ENCODE results near the gene TCF20. TPM values are rescaled to one million over a fixed set of nuclear protein-coding genes. Genes with fewer than 3 reads are reported as not detected.

TCF20 gene
- total RNA-seq, 2 experiments from 2014 or later: 59.2 to 60.0 TPM

- no peaks in the 10 kb centered on the region for H3K4me1 Mint-ChIP-seq (ENCODE audit: low read depth)
- no peaks in the 10 kb centered on the region for H3K27me3 Mint-ChIP-seq (ENCODE audit: low read depth)
- no peak for DNase-seq
- CTCF ChIA-PET: no interaction called here
- peak overlapping the region; percentile 44 for H3K27ac Mint-ChIP-seq
- intact Hi-C loops (cut with micrococcal nuclease): no loop called here
- H3K36me3 Mint-ChIP-seq (ENCODE audit: low read depth): no peaks in the 10 kb centered on the region
- H3K9me3 Mint-ChIP-seq: no peaks in the 10 kb centered on the region
- H3K4me3 Mint-ChIP-seq: no peak overlapping the region
Observed at GRCh38 chr22:42277232-42277753, 6.8 kb upstream of the TCF20 start.

- H3K27me3 Mint-ChIP-seq (ENCODE audit: low read depth): no peaks in the 10 kb centered on the region
- H3K9me3 Mint-ChIP-seq: no peaks in the 10 kb centered on the region
- no peak overlapping the region for H3K27ac Mint-ChIP-seq
- intact Hi-C loops (cut with micrococcal nuclease): no loop called here
- no peak overlapping the region for H3K4me3 Mint-ChIP-seq
- H3K36me3 Mint-ChIP-seq (ENCODE audit: low read depth): no peaks in the 10 kb centered on the region
- H3K4me1 Mint-ChIP-seq (ENCODE audit: low read depth): peaks cover 2% of the 10 kb centered on the region
- CTCF ChIA-PET: interaction anchor here (0.6 kb wide), 1 partner anchor 39 kb away, joined by 3 read pairs; no protein-coding TSS in a partner anchor
- DNase-seq: no peak
Observed at GRCh38 chr22:42275970-42276369, 5.5 kb upstream of the TCF20 start.

- Mint-ChIP-seq H3K36me3 (ENCODE audit: low read depth) (no peaks in the 10 kb centered on the region), H3K4me1 (ENCODE audit: low read depth) (peaks cover 2% of the 10 kb centered on the region), H3K27ac (no peak overlapping the region), H3K9me3 (no peaks in the 10 kb centered on the region), H3K4me3 (no peak overlapping the region), H3K27me3 (ENCODE audit: low read depth) (no peaks in the 10 kb centered on the region)
- intact Hi-C loops (cut with micrococcal nuclease): no loop called here
- CTCF ChIA-PET: no interaction called here
- no peak for DNase-seq
Observed at GRCh38 chr22:42275176-42275575, 4.7 kb upstream of the TCF20 start.

GRCh38 chr22:42273855-42274451 is 3.5 kb upstream of the TCF20 start:
- no peak for DNase-seq
- H3K4me3 Mint-ChIP-seq: no peak overlapping the region
- H3K27me3 Mint-ChIP-seq (ENCODE audit: low read depth): no peaks in the 10 kb centered on the region
- H3K4me1 Mint-ChIP-seq (ENCODE audit: low read depth): peaks cover 6% of the 10 kb centered on the region
- no peaks in the 10 kb centered on the region for H3K9me3 Mint-ChIP-seq
- CTCF ChIA-PET: no interaction called here
- H3K36me3 Mint-ChIP-seq (ENCODE audit: low read depth): peaks cover 3% of the 10 kb centered on the region
- intact Hi-C loops (cut with micrococcal nuclease): no loop called here
- no peak overlapping the region for H3K27ac Mint-ChIP-seq

- intact Hi-C loops (cut with micrococcal nuclease): no loop called here
- DNase-seq: no peak
- H3K27me3 Mint-ChIP-seq (ENCODE audit: low read depth): no peaks in the 10 kb centered on the region
Observed at GRCh38 chr22:42272431-42272999, 2.1 kb upstream of the TCF20 start.

GRCh38 chr22:42271906-42272305 is 1.5 kb upstream of the TCF20 start:
- Mint-ChIP-seq H3K4me1 (ENCODE audit: low read depth) (peaks cover 25% of the 10 kb centered on the region), H3K27ac (no peak overlapping the region), H3K4me3 (no peak overlapping the region), H3K36me3 (ENCODE audit: low read depth) (peaks cover 7% of the 10 kb centered on the region), H3K9me3 (no peaks in the 10 kb centered on the region), H3K27me3 (ENCODE audit: low read depth) (no peaks in the 10 kb centered on the region)
- CTCF ChIA-PET: no interaction called here
- intact Hi-C loops (cut with micrococcal nuclease): no loop called here
- no peak for DNase-seq

More at GRCh38 chr22:42272431-42272999, 2.1 kb upstream of the TCF20 start:
- peaks cover 7% of the 10 kb centered on the region for H3K36me3 Mint-ChIP-seq (ENCODE audit: low read depth)
- CTCF ChIA-PET: no interaction called here
- H3K4me3 Mint-ChIP-seq: no peak overlapping the region
- H3K27ac Mint-ChIP-seq: no peak overlapping the region
- H3K4me1 Mint-ChIP-seq (ENCODE audit: low read depth): peaks cover 19% of the 10 kb centered on the region
- H3K9me3 Mint-ChIP-seq: no peaks in the 10 kb centered on the region

- Mint-ChIP-seq H3K36me3 (ENCODE audit: low read depth) (peaks cover 7% of the 10 kb centered on the region), H3K27ac (no peak overlapping the region), H3K9me3 (no peaks in the 10 kb centered on the region), H3K4me1 (ENCODE audit: low read depth) (peaks cover 28% of the 10 kb centered on the region), H3K27me3 (ENCODE audit: low read depth) (no peaks in the 10 kb centered on the region), H3K4me3 (peak overlapping the region; percentile 59)
- CTCF ChIA-PET: no interaction called here
- no peak for DNase-seq
- intact Hi-C loops (cut with micrococcal nuclease): no loop called here
Observed at GRCh38 chr22:42271191-42271813, 849 bp upstream of the TCF20 start.

GRCh38 chr22:42270176-42270509 is 310 bp downstream of the TCF20 start:
- Mint-ChIP-seq H3K4me3 (peak overlapping the region; percentile 92), H3K9me3 (no peaks in the 10 kb centered on the region), H3K4me1 (ENCODE audit: low read depth) (peaks cover 40% of the 10 kb centered on the region), H3K27ac (peak overlapping the region; percentile 63), H3K27me3 (ENCODE audit: low read depth) (no peaks in the 10 kb centered on the region), H3K36me3 (ENCODE audit: low read depth) (peaks cover 7% of the 10 kb centered on the region)
- intact Hi-C loops (cut with micrococcal nuclease): no loop called here
- CTCF ChIA-PET: no interaction called here
- no peak for DNase-seq

GRCh38 chr22:42269432-42270175 is 849 bp downstream of the TCF20 start:
- Mint-ChIP-seq H3K27ac (peak overlapping the region; percentile 72), H3K36me3 (ENCODE audit: low read depth) (peaks cover 7% of the 10 kb centered on the region), H3K9me3 (no peaks in the 10 kb centered on the region), H3K4me1 (ENCODE audit: low read depth) (peaks cover 45% of the 10 kb centered on the region), H3K27me3 (ENCODE audit: low read depth) (no peaks in the 10 kb centered on the region), H3K4me3 (peak overlapping the region; percentile 92)
- DNase-seq: peak; percentile 80
- CTCF ChIA-PET: interaction anchor here (1.3 to 2.0 kb wide), 2 partner anchors 98 to 175 kb away, joined by 3 to 5 read pairs; no protein-coding TSS in a partner anchor
- intact Hi-C loops (cut with micrococcal nuclease): loop anchor here (2.0 to 5.0 kb wide), 4 partner anchors 47 to 179 kb away; partner anchors contain the start of gene NDUFA6

- peak overlapping the region; percentile 72 for H3K27ac Mint-ChIP-seq
- DNase-seq: no peak
- CTCF ChIA-PET: interaction anchor here (1.3 to 2.0 kb wide), 2 partner anchors 98 to 176 kb away, joined by 3 to 5 read pairs; no protein-coding TSS in a partner anchor
- peaks cover 7% of the 10 kb centered on the region for H3K36me3 Mint-ChIP-seq (ENCODE audit: low read depth)
- intact Hi-C loops (cut with micrococcal nuclease): loop anchor here (2.0 to 5.0 kb wide), 4 partner anchors 47 to 178 kb away; partner anchors contain the start of gene NDUFA6
- no peaks in the 10 kb centered on the region for H3K9me3 Mint-ChIP-seq
- H3K4me1 Mint-ChIP-seq (ENCODE audit: low read depth): peaks cover 51% of the 10 kb centered on the region
- H3K27me3 Mint-ChIP-seq (ENCODE audit: low read depth): no peaks in the 10 kb centered on the region
- peak overlapping the region; percentile 92 for H3K4me3 Mint-ChIP-seq
Observed at GRCh38 chr22:42268852-42269410, 1.5 kb downstream of the TCF20 start.

- Mint-ChIP-seq H3K4me3 (no peak overlapping the region), H3K27ac (no peak overlapping the region), H3K4me1 (ENCODE audit: low read depth) (peaks cover 82% of the 10 kb centered on the region), H3K36me3 (ENCODE audit: low read depth) (peaks cover 7% of the 10 kb centered on the region), H3K9me3 (no peaks in the 10 kb centered on the region), H3K27me3 (ENCODE audit: low read depth) (no peaks in the 10 kb centered on the region)
- CTCF ChIA-PET: no interaction called here
- DNase-seq: no peak
- intact Hi-C loops (cut with micrococcal nuclease): loop anchor here (5.0 kb wide), 2 partner anchors 43 to 98 kb away; no protein-coding TSS in a partner anchor
Observed at GRCh38 chr22:42265321-42265720, 5.1 kb downstream of the TCF20 start.

GRCh38 chr22:42263944-42264343 is 6.5 kb downstream of the TCF20 start:
- intact Hi-C loops (cut with micrococcal nuclease): no loop called here

More at GRCh38 chr22:42263944-42264343, 6.5 kb downstream of the TCF20 start:
- H3K27me3 Mint-ChIP-seq (ENCODE audit: low read depth): no peaks in the 10 kb centered on the region
- H3K27ac Mint-ChIP-seq: no peak overlapping the region
- peaks cover 4% of the 10 kb centered on the region for H3K36me3 Mint-ChIP-seq (ENCODE audit: low read depth)
- no peak for DNase-seq
- CTCF ChIA-PET: interaction anchor here (0.6 kb wide), 3 partner anchors 97 to 302 kb away, joined by 3 read pairs; no protein-coding TSS in a partner anchor
- H3K9me3 Mint-ChIP-seq: no peaks in the 10 kb centered on the region
- peaks cover 91% of the 10 kb centered on the region for H3K4me1 Mint-ChIP-seq (ENCODE audit: low read depth)
- no peak overlapping the region for H3K4me3 Mint-ChIP-seq

Data from activated naive CD4-positive, alpha-beta T cell treated with anti-CD3 and anti-CD28 coated beads for 36 hours (primary cell).